GM23338 (cell line): Measurements from ENCODE around the gene WDR49. TPM values are rescaled to one million over a fixed set of nuclear protein-coding genes. Genes with fewer than 3 reads are reported as not detected.

Experiments
- ATAC-seq: fragments of 200-7000 bp; cut with Tn5 transposase; 3 replicates; pipeline ENCODE4 v1.9.1; 2020
- DNase-seq: peaks from one replicate; pipeline ENCODE4 v3.0.0-alpha.2; 2015; ENCODE audit warnings: low spot score
- H2AFZ ChIP-seq: fragments of 200-600 bp; sonication (generic); 2 replicates; pipeline ENCODE4 v1.8.0; 2016; ENCODE audit warnings: antibody characterized with exemption, mild to moderate bottlenecking, moderate library complexity
- H3F3A ChIP-seq: fragments of 200-600 bp; sonication (generic); replicated peaks from 2 replicates; pipeline ENCODE4 v1.8.0; 2017; ENCODE audit warnings: antibody characterized with exemption, mixed run types, low read depth
- H3K27ac ChIP-seq: fragments of 200-600 bp; sonication (generic); 2 replicates; pipeline ENCODE4 v1.6.1; 2016; ENCODE audit warnings: low read depth
- H3K27me3 ChIP-seq: fragments of 200-600 bp; sonication (generic); 2 replicates; pipeline ENCODE4 v1.8.0; 2016; ENCODE audit warnings: mild to moderate bottlenecking, mixed run types, moderate library complexity; ENCODE audit not compliant: insufficient read depth
- H3K36me3 ChIP-seq: fragments of 200-600 bp; sonication (generic); 2 replicates; pipeline ENCODE4 v1.8.0; 2016; ENCODE audit warnings: mild to moderate bottlenecking; ENCODE audit not compliant: insufficient read depth
- H3K4me1 ChIP-seq: fragments of 200-600 bp; sonication (generic); 2 replicates; pipeline ENCODE4 v1.8.0; 2016; ENCODE audit warnings: mild to moderate bottlenecking, moderate library complexity; ENCODE audit not compliant: insufficient read depth
- H3K4me2 ChIP-seq: fragments of 200-600 bp; sonication (generic); 2 replicates; pipeline ENCODE4 v1.7.1; 2017; ENCODE audit warnings: mixed run types
- H3K4me3 ChIP-seq: fragments of 200-600 bp; sonication (generic); 2 replicates; pipeline ENCODE4 v1.6.1; 2016; ENCODE audit warnings: mixed run types
- H3K79me2 ChIP-seq: fragments of 200-600 bp; sonication (generic); replicated peaks from 2 replicates; pipeline ENCODE4 v1.8.0; 2017; ENCODE audit warnings: mild to moderate bottlenecking; ENCODE audit not compliant: insufficient read depth
- H3K9me2 ChIP-seq: fragments of 200-600 bp; sonication (generic); 2 replicates; pipeline ENCODE4 v1.8.0; 2017; ENCODE audit not compliant: insufficient read depth
- H4K20me1 ChIP-seq: fragments of 200-600 bp; sonication (generic); replicated peaks from 2 replicates; pipeline ENCODE4 v1.8.0; 2017; ENCODE audit warnings: mild to moderate bottlenecking; ENCODE audit not compliant: insufficient read depth
- H3K27ac Mint-ChIP-seq: 2 replicates; pipeline ENCODE4 v1.8.0; 2020; ENCODE audit warnings: inconsistent platforms, mild to moderate bottlenecking, moderate library complexity, mixed read lengths
- H3K27me3 Mint-ChIP-seq: 3 replicates; pipeline ENCODE4 v1.8.0; 2022; ENCODE audit warnings: low read depth, mild to moderate bottlenecking, moderate library complexity, mixed read lengths, inconsistent platforms; ENCODE audit not compliant: insufficient read depth, poor library complexity
- H3K36me3 Mint-ChIP-seq: 3 replicates; pipeline ENCODE4 v1.8.0; 2021; ENCODE audit warnings: low read depth, mild to moderate bottlenecking, inconsistent platforms, moderate library complexity, mixed read lengths
- H3K4me1 Mint-ChIP-seq: 3 replicates; pipeline ENCODE4 v1.8.0; 2020; ENCODE audit warnings: mild to moderate bottlenecking, inconsistent platforms, mixed read lengths
- H3K4me3 Mint-ChIP-seq: 3 replicates; pipeline ENCODE4 v1.8.0; 2021; ENCODE audit warnings: moderate library complexity, mild to moderate bottlenecking, inconsistent platforms, mixed read lengths
- H3K9me3 Mint-ChIP-seq: 3 replicates; pipeline ENCODE4 v1.8.0; 2020; ENCODE audit warnings: moderate library complexity, mild to moderate bottlenecking, inconsistent platforms, mixed read lengths
- CREB1 ChIP-seq: fragments of 250-450 bp; sonication (Bioruptor Pico); IDR thresholded peaks from 2 replicates; pipeline ENCODE4 v1.5.0; 2020; ENCODE audit warnings: low read depth, mild to moderate bottlenecking, moderate library complexity
- ETS1 ChIP-seq: IDR thresholded peaks from 2 replicates; pipeline ENCODE4 v1.6.1; 2016; ENCODE audit warnings: antibody characterized with exemption
- EZH2 ChIP-seq: fragments of 200-600 bp; sonication (generic); IDR thresholded peaks from one replicate; pipeline ENCODE4 v1.8.0; 2017; ENCODE audit warnings: antibody characterized with exemption, mild to moderate bottlenecking, low read depth; ENCODE audit not compliant: unreplicated experiment
- EZH2phosphoT487 ChIP-seq: fragments of 200-600 bp; sonication (generic); IDR thresholded peaks from one replicate; pipeline ENCODE4 v1.8.1; 2018; ENCODE audit warnings: antibody characterized with exemption; ENCODE audit not compliant: unreplicated experiment
- JUNB ChIP-seq: IDR thresholded peaks from one replicate; pipeline ENCODE4 v1.6.1; 2016; ENCODE audit warnings: antibody characterized with exemption; ENCODE audit not compliant: unreplicated experiment
- NANOG ChIP-seq: IDR thresholded peaks from 2 replicates; pipeline ENCODE4 v1.6.1; 2016; ENCODE audit warnings: antibody characterized with exemption, borderline replicate concordance
- POLR2AphosphoS5 ChIP-seq: IDR thresholded peaks from 2 replicates; pipeline ENCODE4 v1.6.1; 2016; ENCODE audit warnings: antibody characterized with exemption, low read depth
- STAT1 ChIP-seq: IDR thresholded peaks from one replicate; pipeline ENCODE4 v1.6.1; 2016; ENCODE audit warnings: antibody characterized with exemption; ENCODE audit not compliant: unreplicated experiment
- ZNF114 ChIP-seq: fragments of 250-450 bp; sonication (Bioruptor Pico); IDR thresholded peaks from 2 replicates; pipeline ENCODE4 v1.5.0; 2020; ENCODE audit warnings: mild to moderate bottlenecking, moderate library complexity
- ZNF331 ChIP-seq: fragments of 250-450 bp; sonication (Bioruptor Pico); IDR thresholded peaks from 2 replicates; pipeline ENCODE4 v1.5.0; 2020; ENCODE audit warnings: low read depth, mild to moderate bottlenecking, moderate library complexity
- ZNF462 ChIP-seq: fragments of 250-450 bp; sonication (Bioruptor Pico); IDR thresholded peaks from 2 replicates; pipeline ENCODE4 v1.5.0; 2020; ENCODE audit warnings: mild to moderate bottlenecking, moderate library complexity
- long read RNA-seq: library from polyadenylated mRNA; unstranded; transcript quantifications from one replicate; pipeline ENCODE4 v2.0.0, GENCODE V29; 2020; ENCODE audit not compliant: unreplicated experiment
- polyA plus RNA-seq: library from polyadenylated mRNA; unstranded; fragments of >200 nt; fragmentation: Nextera tagmentation; extraction: Ambion mirVana; gene quantifications from 2 replicates; pipeline ENCODE4 v1.2.1, GENCODE V29; 2016
- total RNA-seq: library from RNA; depleted of rRNA; stranded (reverse); fragments of >200 nt; shearing (Covaris generic); gene quantifications from 2 replicates; pipeline ENCODE4 v1.2.3, GENCODE V29; 2014; rRNA removed

WDR49 gene
- total RNA-seq (0.08 and 1.4 TPM in 2 replicates), polyA plus RNA-seq (1.4 and 1.9 TPM in 2 replicates)
- long read RNA-seq, partial matches to known transcripts = 1 of 1 reads
- long read RNA-seq, other reads (novel, unspliced or antisense) = 0 of 1 reads

- Histone ChIP-seq H3K27ac (peak within 1 kb of the TSS; percentile 98), H3K4me2 (peak within 1 kb of the TSS; percentile 10), H3K4me3 (peak within 1 kb of the TSS; percentile 3; the same call in 1 of the 2 replicates), H3K9me2 (no peaks in the 10 kb centered on the region; the same call in none of the 2 replicates), H3K36me3 (no peaks in the 10 kb centered on the region), H2AFZ (no peak within 1 kb of the TSS), H3K27me3 (no peaks in the 10 kb centered on the region), H3K79me2 (no peaks in the 10 kb centered on the region), H3F3A (peaks cover 9% of the 10 kb centered on the region), H4K20me1 (no peaks in the 10 kb centered on the region), H3K4me1 (peaks cover 38% of the 10 kb centered on the region)
- Mint-ChIP-seq H3K9me3 (no peaks in the 10 kb centered on the region; the same call in 2 of the 3 replicates), H3K27ac (peak within 1 kb of the TSS; percentile 99), H3K27me3 (peaks cover 2% of the 10 kb centered on the region), H3K36me3 (no peaks in the 10 kb centered on the region), H3K4me1 (peaks cover 36% of the 10 kb centered on the region), H3K4me3 (peak within 1 kb of the TSS; percentile 60)
- ATAC-seq (peak; percentile 92), DNase-seq (peak; percentile 93)
- peak; percentile 78; the same call in 1 of the 2 replicates for TF ChIP-seq NANOG
- TF ChIP-seq ZNF331 (CRISPR knock-in tag) = no peak
Measured at GRCh38 chr3:167653760-167654159, at the start of gene WDR49. Gene WDR49, minus strand, starts transcription at chr3:167653942. Its CDS starts 517 bp downstream, at chr3:167653425.

GRCh38 chr3:167700926-167701325 lies 47.2 kb upstream of the WDR49 start:
- DNase-seq (no peak), ATAC-seq (no peak)
- H3K4me1 Mint-ChIP-seq = peaks cover 8% of the 10 kb centered on the region; the same call in 1 of the 3 replicates
- no peaks in the 10 kb centered on the region for H3K27me3 ChIP-seq
- H3K9me3 Mint-ChIP-seq = no peaks in the 10 kb centered on the region
- no peaks in the 10 kb centered on the region for H3K27me3 Mint-ChIP-seq
- peaks cover 15% of the 10 kb centered on the region; the same call in 1 of the 2 replicates for H3K79me2 ChIP-seq
- H3K4me3 ChIP-seq = no peak overlapping the region
- no peaks in the 10 kb centered on the region for H3K9me2 ChIP-seq
- H3K4me3 Mint-ChIP-seq = no peak overlapping the region
- no peaks in the 10 kb centered on the region; the same call in 1 of the 2 replicates for H3K36me3 ChIP-seq
- H3K4me2 ChIP-seq = no peak overlapping the region
- no peak overlapping the region for H3K27ac ChIP-seq
- H3K27ac Mint-ChIP-seq = no peak overlapping the region; the same call in 1 of the 2 replicates
- no peak overlapping the region for H2AFZ ChIP-seq
- H4K20me1 ChIP-seq = no peaks in the 10 kb centered on the region
- H3K36me3 Mint-ChIP-seq = peaks cover 9% of the 10 kb centered on the region; the same call in 2 of the 3 replicates
- H3K4me1 ChIP-seq = no peaks in the 10 kb centered on the region
- H3F3A ChIP-seq = no peaks in the 10 kb centered on the region
- TF ChIP-seq EZH2phosphoT487 (no peak), CREB1 (CRISPR knock-in tag) (no peak), POLR2AphosphoS5 (no peak), ZNF331 (CRISPR knock-in tag) (no peak), EZH2 (no peak), JUNB (no peak), NANOG (no peak), ZNF114 (CRISPR knock-in tag) (no peak), ZNF462 (CRISPR knock-in tag) (no peak), ETS1 (no peak), STAT1 (no peak)
